ENCODE results near the gene CCNI2. TPM values are rescaled to one million over a fixed set of nuclear protein-coding genes. Genes with fewer than 3 reads are reported as not detected.
A peak's percentile ranks its signal among the peaks of the same experiment; 100 is the strongest.

The CCNI2 gene
- total RNA-seq, 1 donor = 1.5 TPM

DNA sequence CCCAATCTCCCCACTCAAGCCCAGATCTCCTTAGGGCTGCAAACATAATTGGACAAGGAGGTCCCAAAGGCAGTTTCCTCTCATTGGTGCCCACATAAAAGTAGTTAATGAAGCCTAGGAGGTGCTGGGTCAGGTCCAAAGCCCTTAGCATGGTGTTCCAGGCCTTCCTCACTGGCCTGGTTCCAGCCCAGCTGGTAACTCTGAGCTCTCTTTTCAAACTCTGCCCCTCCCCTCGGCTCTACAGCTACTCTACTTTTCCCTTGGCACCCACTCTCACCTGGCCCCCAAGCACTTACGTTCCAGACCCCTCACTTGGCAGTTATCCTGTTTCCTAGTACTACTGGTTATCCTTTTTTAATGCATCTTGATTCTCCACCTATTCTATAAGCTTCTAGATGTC is 19.9 kb downstream of the CCNI2 start:
- peaks cover 5% of the 10 kb centered on the region for H3K4me1 ChIP-seq (ENCODE audit: insufficient read depth, low read length)
- no peak overlapping the region for H3K4me3 ChIP-seq (ENCODE audit: low read length)
- H3K9me3 ChIP-seq (ENCODE audit: low read depth, low read length) = no peaks in the 10 kb centered on the region
- no peaks in the 10 kb centered on the region for H3K27me3 ChIP-seq (ENCODE audit: insufficient read depth, low read length)

DNA sequence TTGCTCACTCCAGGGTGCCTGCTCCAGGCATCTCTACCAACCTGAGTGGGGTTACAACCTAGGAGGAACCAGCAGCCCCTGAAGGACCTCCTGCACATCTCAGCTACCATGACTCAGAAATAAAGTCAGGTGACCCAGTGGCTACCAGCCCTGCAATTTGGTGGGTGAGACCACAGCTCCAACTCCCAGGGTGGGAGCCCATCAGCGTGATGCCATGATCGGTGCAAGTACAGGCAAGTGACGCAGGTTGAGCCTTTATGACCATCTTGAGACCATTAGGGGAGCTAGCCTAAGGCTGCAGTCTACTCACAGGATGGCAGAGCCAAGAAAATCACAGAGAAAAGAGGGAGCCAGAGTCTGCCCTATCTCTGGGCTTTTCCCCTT is 21.3 kb downstream of the CCNI2 start:
- no peaks in the 10 kb centered on the region for H3K4me1 ChIP-seq (ENCODE audit: insufficient read depth, low read length)
- no peaks in the 10 kb centered on the region for H3K9me3 ChIP-seq (ENCODE audit: low read depth, low read length)
- H3K4me3 ChIP-seq (ENCODE audit: low read length) = no peak overlapping the region
- H3K27me3 ChIP-seq (ENCODE audit: insufficient read depth, low read length) = no peaks in the 10 kb centered on the region

DNA sequence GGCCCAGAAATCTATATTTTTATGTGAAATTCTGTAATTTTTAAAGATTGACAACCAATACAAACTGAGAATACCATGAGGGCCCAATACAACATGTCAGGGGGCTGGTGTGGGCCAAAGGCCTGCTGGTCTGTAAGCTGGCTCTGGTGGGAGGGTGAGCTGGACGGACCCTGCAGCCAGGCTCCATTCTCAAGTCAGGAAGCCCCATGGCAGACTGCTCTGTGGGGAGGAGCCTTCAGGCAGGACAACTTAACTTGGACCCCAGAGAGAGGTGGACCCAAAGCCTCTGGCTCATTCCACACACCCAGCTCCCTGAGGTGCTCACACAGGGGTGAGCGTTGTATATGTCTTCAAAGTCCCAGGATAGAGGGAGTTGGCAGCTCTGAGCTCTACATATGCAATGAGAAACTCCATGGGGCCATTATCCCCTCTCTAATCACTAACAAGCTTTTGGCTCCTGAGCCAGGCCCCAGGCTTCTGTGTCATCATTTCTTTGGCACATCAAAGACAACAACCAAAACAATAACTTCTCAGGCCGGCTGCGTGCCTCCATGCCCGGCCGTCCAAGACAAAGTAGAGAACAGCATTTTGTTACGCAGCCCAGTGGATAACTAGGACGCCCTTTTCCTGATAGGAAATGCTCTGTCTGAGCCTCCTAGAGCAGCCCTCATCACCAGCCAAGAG is 23.4 kb downstream of the CCNI2 start:
- no peaks in the 10 kb centered on the region for H3K4me1 ChIP-seq (ENCODE audit: insufficient read depth, low read length)
- no peaks in the 10 kb centered on the region for H3K9me3 ChIP-seq (ENCODE audit: low read depth, low read length)
- peaks cover 8% of the 10 kb centered on the region for H3K27me3 ChIP-seq (ENCODE audit: insufficient read depth, low read length)
- no peak overlapping the region for H3K4me3 ChIP-seq (ENCODE audit: low read length)

DNA sequence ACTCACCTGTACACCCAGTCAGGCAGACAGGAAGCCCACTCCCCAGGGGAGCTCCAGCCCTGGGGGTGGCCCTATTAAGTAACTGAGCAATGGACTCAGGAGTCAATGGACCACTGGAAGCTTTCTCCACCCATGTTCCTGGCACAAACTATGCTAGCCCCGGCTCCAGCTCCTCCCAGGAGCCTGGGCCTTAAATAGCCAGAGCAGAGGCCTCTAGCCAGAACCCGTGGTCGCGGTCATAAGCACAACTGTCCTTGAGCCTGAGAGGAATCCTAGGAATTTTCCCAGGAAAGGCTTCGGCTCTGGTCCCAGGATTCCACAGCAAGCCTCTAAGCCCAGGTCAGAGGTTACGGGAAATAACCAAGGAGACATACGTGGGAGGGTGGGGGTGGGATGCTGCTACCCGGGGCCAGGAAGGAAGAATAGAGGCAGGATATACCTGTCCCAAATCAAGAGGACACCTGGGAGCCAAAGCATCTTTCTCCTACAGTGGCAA is 24.3 kb downstream of the CCNI2 start:
- Histone ChIP-seq H3K27me3 (ENCODE audit: insufficient read depth, low read length) (peaks cover 16% of the 10 kb centered on the region), H3K9me3 (ENCODE audit: low read depth, low read length) (no peaks in the 10 kb centered on the region), H3K4me3 (ENCODE audit: low read length) (no peak overlapping the region), H3K4me1 (ENCODE audit: insufficient read depth, low read length) (peaks cover 5% of the 10 kb centered on the region)

DNA sequence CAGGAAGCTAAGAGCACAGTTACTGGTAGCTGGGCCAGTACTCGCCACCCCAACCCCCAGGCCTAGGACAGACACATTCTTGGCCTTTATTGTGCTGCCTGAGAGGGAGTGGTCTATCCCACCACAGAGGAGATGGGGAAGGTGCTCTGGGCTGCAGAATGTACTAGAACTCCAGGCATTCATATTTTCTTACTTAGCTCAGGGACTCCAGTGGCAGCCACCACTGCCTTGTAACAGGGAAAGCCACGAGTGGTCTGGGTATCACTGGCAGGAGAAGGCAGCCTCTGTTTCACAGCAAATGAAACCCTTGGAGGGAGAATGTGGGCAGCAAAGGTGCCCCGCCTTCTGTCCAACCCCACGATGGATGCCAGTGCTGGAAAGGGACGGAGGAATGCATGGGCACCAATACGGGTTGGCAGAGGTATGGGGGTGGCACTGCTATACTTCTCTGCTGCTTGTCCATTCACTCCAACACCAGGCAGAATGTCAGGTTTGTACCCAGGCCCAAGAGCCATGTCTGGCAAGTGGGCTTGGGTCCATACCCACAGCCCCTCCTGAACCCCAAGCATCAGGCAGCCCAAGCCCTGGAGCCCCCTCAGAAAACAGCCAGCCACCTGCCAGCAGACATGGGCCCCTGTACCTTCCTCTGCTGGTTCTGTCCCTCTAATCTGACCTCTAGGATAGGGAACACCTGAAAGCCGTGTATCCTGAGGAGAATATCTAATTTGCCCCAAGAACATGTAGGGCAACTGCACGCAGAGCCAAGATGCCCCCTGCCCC is 25.3 kb downstream of the CCNI2 start:
- Histone ChIP-seq H3K4me3 (ENCODE audit: low read length) (no peak overlapping the region), H3K9me3 (ENCODE audit: low read depth, low read length) (no peaks in the 10 kb centered on the region), H3K4me1 (ENCODE audit: insufficient read depth, low read length) (peaks cover 6% of the 10 kb centered on the region), H3K27me3 (ENCODE audit: insufficient read depth, low read length) (peaks cover 18% of the 10 kb centered on the region)

DNA sequence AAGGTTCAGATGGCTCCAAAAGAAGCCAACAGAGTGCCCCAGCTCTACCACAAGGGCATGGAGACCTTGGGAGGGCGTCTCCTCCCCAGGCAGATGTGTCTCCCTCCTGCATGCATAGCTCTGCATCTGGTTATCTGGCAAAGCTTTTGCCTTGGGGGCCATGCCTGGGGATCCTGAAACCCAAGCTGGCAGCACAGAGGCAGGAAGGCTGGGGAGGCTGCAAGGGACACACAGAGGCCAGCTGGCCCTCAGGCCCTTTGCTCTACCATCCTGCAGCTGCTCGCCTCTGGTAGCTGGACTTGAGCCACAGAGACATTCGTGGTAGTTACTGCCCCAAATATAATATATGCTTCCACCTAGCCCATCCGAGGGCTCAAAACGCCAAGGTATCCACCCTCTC is 25.9 kb downstream of the CCNI2 start:
- Histone ChIP-seq H3K27me3 (ENCODE audit: insufficient read depth, low read length) (peaks cover 25% of the 10 kb centered on the region), H3K9me3 (ENCODE audit: low read depth, low read length) (no peaks in the 10 kb centered on the region), H3K4me1 (ENCODE audit: insufficient read depth, low read length) (peaks cover 13% of the 10 kb centered on the region), H3K4me3 (ENCODE audit: low read length) (no peak overlapping the region)

DNA sequence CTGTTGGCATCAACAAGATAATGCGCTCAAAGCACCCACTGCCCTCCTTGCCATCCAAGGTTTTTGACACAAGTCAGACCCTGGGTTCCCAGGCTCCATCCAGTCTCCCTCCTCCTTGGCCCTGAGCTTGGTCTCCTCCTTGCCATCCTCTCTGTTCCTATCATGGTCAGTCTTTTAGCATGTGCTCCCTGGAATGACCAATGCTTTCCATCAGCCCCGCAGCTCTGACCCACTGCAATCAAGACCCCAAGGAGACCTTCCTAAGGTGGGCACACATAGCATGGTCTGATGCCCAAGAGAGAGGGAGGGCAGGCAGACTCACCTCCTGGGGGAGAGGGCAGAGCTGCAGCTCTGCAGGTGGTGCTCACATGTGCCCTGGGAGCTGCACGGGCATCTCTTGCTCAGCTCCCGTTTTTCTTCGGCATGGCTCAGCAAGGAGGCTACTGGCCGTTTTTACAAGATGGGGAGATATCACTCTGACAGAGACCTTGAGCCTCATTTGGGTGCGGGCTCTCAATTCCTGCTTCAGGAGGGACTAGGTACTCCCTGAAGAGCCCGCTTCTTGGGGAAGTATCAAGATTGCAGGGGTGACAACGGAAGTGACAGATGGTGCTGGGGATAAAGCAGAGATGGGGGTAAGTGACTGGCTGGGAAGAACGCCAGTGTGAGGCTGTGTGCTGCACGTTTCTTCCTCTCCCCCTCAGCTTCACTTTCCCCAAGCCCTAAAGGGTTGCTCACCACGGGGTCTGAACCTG is 26.6 kb downstream of the CCNI2 start:
- Histone ChIP-seq H3K9me3 (ENCODE audit: low read depth, low read length) (no peaks in the 10 kb centered on the region), H3K27me3 (ENCODE audit: insufficient read depth, low read length) (peaks cover 31% of the 10 kb centered on the region), H3K4me1 (ENCODE audit: insufficient read depth, low read length) (peaks cover 13% of the 10 kb centered on the region), H3K4me3 (ENCODE audit: low read length) (no peak overlapping the region)

DNA sequence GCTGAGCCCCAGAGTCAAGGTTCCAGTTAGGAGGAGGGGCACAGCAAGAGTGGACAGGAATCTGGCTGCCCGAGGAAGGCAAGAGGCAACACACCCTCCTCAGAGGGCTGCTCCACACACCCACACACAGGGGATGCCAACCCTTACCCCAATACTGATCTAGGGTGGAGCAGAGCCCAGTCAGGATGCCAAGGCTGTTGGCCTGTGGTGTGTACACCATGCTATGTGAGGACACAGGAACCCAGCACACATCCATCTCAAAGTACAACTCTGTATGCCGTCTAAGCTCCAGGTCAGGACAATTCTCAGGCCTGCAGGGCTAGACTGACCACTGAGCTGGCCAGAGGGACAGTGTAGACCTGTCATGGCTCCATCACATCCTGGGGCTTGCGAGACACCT is 27.2 kb downstream of the CCNI2 start:
- H3K9me3 ChIP-seq (ENCODE audit: low read depth, low read length) = no peaks in the 10 kb centered on the region
- peaks cover 38% of the 10 kb centered on the region for H3K27me3 ChIP-seq (ENCODE audit: insufficient read depth, low read length)
- peaks cover 13% of the 10 kb centered on the region for H3K4me1 ChIP-seq (ENCODE audit: insufficient read depth, low read length)
- no peak overlapping the region for H3K4me3 ChIP-seq (ENCODE audit: low read length)

DNA sequence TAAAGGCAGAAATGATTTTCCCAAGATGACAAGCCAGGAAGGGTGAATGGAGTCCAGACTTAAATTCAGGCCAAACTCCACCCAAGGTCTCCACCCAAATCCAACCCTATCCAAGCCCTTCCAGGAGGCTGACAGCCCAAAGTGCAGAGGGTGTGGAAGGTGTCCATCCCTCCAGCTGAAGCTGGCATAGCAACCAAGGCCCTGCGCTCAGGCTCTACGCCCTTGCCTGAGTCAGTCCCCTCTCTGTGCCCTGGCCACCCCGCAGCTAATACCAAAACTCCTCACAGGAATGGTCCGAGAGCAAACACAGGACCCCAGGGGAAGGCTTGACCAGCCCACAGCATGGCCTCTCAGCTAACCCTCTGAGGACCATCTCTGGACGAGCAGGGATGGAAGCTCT is 27.7 kb downstream of the CCNI2 start:
- peaks cover 43% of the 10 kb centered on the region for H3K27me3 ChIP-seq (ENCODE audit: insufficient read depth, low read length)

DNA sequence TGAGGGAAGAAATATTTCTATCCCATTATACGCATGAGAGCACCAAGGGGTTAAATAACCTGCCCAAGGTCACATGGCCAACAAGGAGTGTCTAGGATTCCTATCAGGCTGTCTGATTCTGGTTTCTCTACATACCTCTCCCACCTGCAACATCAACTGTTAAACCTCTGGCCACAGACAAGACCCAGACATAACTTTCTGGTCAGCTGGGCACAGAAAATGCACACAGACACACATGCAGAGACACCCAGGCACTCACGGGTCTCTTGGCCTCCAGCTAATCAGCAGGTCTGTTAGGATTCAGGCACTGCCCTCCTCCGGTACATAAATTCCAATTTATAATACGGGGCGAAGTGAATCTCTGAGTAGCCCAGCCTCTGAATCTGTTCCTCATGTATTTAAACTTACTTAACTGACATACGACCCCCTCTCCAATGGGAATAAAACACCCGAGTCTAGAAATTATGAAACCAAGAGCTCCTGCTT is 28.3 kb downstream of the CCNI2 start:
- H3K27me3 ChIP-seq (ENCODE audit: insufficient read depth, low read length) = peaks cover 47% of the 10 kb centered on the region
- no peaks in the 10 kb centered on the region for H3K9me3 ChIP-seq (ENCODE audit: low read depth, low read length)
- H3K4me3 ChIP-seq (ENCODE audit: low read length) = no peak overlapping the region
- H3K4me1 ChIP-seq (ENCODE audit: insufficient read depth, low read length) = peaks cover 13% of the 10 kb centered on the region

More for the DNA sequence above, 27.7 kb downstream of the CCNI2 start:
- Histone ChIP-seq H3K4me3 (ENCODE audit: low read length) (no peak overlapping the region), H3K4me1 (ENCODE audit: insufficient read depth, low read length) (peaks cover 13% of the 10 kb centered on the region), H3K9me3 (ENCODE audit: low read depth, low read length) (no peaks in the 10 kb centered on the region)

DNA sequence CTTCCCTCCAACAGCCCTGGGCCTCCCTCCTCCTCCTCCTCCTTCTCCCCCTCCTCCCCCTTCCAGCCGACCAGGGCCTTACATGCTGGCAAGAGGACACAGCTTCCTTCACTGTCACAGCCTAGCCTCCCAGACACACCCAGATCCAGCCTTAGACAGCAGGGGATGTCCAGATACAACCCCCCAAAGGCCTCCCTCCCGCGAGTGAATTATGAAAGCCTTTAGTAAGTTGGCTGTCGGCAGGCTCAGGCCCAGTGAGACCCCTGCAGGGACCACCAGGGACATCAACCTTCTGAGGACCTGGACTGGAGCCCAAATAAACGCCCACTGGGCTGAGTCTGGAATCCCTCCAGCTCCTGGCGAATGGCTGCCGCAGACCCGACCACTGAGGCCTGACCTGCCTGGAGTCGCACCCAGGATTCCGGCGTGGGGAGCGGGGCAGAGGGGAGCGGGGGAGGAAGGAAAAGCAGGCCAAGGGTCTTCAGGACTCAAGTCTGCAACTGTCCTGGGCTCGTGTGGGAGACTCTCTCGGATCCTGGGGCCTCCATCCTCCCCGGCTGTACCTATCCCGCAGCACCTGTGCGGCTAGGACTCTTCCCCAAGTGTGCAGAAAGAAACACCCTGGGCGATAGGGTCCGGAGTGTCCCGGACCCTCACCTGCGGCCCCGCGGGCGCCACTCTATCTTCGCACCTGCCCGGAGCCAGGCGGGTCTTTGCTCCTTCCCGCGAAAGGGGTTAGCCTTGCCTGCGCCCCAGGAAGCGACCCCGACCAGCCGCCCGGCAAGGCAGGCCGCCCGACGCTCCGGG is 29.1 kb downstream of the CCNI2 start:
- H3K4me3 ChIP-seq (ENCODE audit: low read length) = peak overlapping the region; percentile 48
- H3K27me3 ChIP-seq (ENCODE audit: insufficient read depth, low read length) = peaks cover 55% of the 10 kb centered on the region
- no peaks in the 10 kb centered on the region for H3K9me3 ChIP-seq (ENCODE audit: low read depth, low read length)
- H3K4me1 ChIP-seq (ENCODE audit: insufficient read depth, low read length) = peaks cover 13% of the 10 kb centered on the region

DNA sequence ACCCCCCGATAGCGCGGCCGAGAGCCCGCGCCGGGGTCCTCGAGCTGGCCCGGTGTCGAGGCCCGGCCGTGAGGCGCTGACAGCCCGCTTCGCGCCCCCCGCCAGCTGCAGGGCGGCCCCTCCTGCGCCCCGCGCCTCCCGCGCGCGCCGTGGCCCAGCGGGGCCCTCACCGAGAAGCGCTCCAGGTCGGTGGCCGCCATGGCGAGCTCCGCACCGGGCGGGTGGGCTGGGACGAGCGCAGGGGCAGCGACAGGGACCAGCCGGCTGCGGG is 29.6 kb downstream of the CCNI2 start:
- no peaks in the 10 kb centered on the region for H3K9me3 ChIP-seq (ENCODE audit: low read depth, low read length)
- peaks cover 14% of the 10 kb centered on the region for H3K4me1 ChIP-seq (ENCODE audit: insufficient read depth, low read length)
- peak overlapping the region; percentile 48 for H3K4me3 ChIP-seq (ENCODE audit: low read length)
- peaks cover 60% of the 10 kb centered on the region for H3K27me3 ChIP-seq (ENCODE audit: insufficient read depth, low read length)

DNA sequence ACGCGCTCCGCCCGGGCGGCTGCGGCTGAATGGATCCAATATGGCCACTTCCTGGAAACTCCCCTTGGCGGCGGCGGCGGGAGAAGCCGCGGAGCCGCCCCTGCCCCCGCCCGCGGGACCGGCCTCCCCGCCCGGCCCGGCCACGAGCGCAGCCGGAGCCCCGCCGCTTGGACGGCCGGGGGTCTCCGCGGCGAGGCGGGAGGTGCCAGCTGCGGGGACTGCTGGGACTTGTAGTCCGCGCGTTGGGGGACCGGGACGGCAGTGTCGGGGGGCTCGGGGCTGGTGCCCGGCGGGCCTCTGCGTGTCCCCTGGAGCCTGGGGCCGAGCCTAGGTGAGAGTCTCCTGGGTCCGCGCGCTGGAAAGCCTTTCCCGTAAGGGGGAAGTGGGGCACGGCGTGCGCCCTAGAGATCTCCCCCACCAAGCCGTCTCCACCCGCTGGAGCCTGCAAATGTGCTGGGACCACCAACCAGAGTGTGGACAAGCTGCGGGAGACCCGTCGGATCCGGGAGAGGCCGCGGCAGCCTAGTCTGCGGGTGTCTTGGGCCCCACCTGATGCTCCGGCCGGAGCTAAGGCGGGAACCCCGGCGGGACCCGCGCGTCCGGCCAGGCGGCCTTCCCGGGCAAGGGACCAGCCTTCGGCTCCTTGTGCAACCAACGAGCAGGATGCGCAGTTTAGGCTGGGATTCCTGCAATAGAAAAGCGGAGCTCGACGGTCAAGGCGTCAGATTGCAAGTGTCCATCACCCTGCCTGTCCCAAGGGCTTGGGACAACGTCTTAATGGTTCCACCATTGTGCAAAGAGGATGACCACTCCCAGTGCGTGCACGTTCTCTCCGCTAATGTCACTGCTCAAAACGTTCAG is 30.2 kb downstream of the CCNI2 start, which contains the start of gene SEPTIN8:
SEPTIN8 (minus strand) TSS at position 31 of the 861 bp plus-strand sequence. CDS start 102 bp downstream, outside the sequence.
- Histone ChIP-seq H3K4me3 (ENCODE audit: low read length) (peak within 1 kb of the TSS; percentile 48), H3K27me3 (ENCODE audit: insufficient read depth, low read length) (peaks cover 66% of the 10 kb centered on the region), H3K9me3 (ENCODE audit: low read depth, low read length) (no peaks in the 10 kb centered on the region), H3K4me1 (ENCODE audit: insufficient read depth, low read length) (peaks cover 20% of the 10 kb centered on the region)

DNA sequence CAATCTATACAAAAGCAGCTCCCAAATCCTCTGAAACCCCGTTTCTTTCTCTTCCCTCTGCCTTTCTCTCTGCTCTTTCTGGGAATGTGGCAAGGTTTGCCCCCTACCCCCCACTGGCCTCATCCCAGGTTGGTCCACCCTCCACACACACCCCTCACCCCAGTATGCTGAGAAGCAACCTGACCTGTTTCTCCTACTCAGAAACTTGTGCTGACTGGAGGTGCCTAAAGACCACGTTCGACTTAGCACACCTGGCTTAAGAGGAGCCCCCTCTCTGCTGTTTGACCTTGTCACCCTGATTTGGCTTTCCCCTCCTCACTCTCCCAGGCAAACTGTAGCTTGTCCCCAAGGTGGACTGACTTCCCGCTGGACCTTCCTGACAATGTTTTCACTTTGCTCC is 30.9 kb downstream of the CCNI2 start:
- Histone ChIP-seq H3K9me3 (ENCODE audit: low read depth, low read length) (no peaks in the 10 kb centered on the region), H3K27me3 (ENCODE audit: insufficient read depth, low read length) (peaks cover 68% of the 10 kb centered on the region), H3K4me3 (ENCODE audit: low read length) (no peak overlapping the region), H3K4me1 (ENCODE audit: insufficient read depth, low read length) (peaks cover 22% of the 10 kb centered on the region)
